Right lobe of liver (tissue), 6 donors: ENCODE measurements around the gene MAGI1. TPM values are rescaled to one million over a fixed set of nuclear protein-coding genes. Genes with fewer than 3 reads are reported as not detected.

Source experiments
- ATAC-seq, 4 donors: fragments of 200-7000 bp; cut with Tn5 transposase; one replicate each; pipeline ENCODE4 v1.9.1; 2020; ENCODE audit warnings: mild to moderate bottlenecking in 4 of 4, moderate library complexity in 4 of 4
- DNase-seq, 3 donors: peaks; one replicate each; pipeline ENCODE4 v3.0.0-alpha.2; 2020
- H3K27ac ChIP-seq, 3 donors: fragments of 200-600 bp; one replicate each; pipeline ENCODE4 v1.8.0; 2022
- H3K27me3 ChIP-seq, 2 donors: fragments of 200-600 bp; one replicate each; pipeline ENCODE4 v1.8.0; 2022
- H3K36me3 ChIP-seq, 4 donors: fragments of 200-600 bp; sonication (generic) in 1 of 4; one replicate each; pipeline versions ENCODE4 v1.5.1 to v1.8.0; 2017 to 2022; ENCODE audit warnings: control low read depth in 1 of 4
- H3K4me1 ChIP-seq, 4 donors: fragments of 200-600 bp; sonication (generic) in 1 of 4; one replicate each; pipeline versions ENCODE4 v1.5.1 to v1.8.0; 2017 to 2022; ENCODE audit warnings: control low read depth in 1 of 4
- H3K4me3 ChIP-seq, 3 donors: fragments of 200-600 bp; one replicate each; pipeline ENCODE4 v1.8.0; 2022
- H3K9me3 ChIP-seq, 4 donors: fragments of 200-600 bp; sonication (generic) in 1 of 4; one replicate each; pipeline versions ENCODE4 v1.5.1 to v1.8.0; 2017 to 2022; ENCODE audit warnings: control low read depth in 1 of 4
- POLR2A ChIP-seq: fragments of 450-650 bp; IDR thresholded peaks from one replicate; pipeline ENCODE4 v1.6.1; 2017; ENCODE audit warnings: antibody characterized with exemption, mild to moderate bottlenecking
- WGBS: methylation state at CpG from one replicate; pipeline ENCODE4 v1.1.6; 2018; ENCODE audit warnings: low coverage, low lambda C conversion rate; ENCODE audit not compliant: insufficient coverage; ENCODE audit errors: missing lambda C conversion rate; 5-methylcytosine and 5-hydroxymethylcytosine counted together
- intact Hi-C, 2 donors: fragments of 100-400 bp; cut with DNase I; formaldehyde crosslinking; loops; one replicate each; pipeline versions ENCODE4 v1.11.2 to v1.14.1; 2022
- total RNA-seq, 6 experiments: library from RNA; depleted of rRNA in 2 of 6; stranded (reverse); fragments of >200 nt in 2 of 6; fragmentation: NEBNext Ultra II Directional in 3 of 6; extraction: Animal tissue kit (Norgen Biotek cat#: 25700) in 3 of 6; gene quantifications; one replicate each; pipeline versions ENCODE4 v1.1.0 to v1.2.4, GENCODE V29; 2016 to 2023
- TF ChIP-seq, protein P1 (sequence below), 4 donors: fragments of 200-600 bp in 3 of 4; fragments of 450-650 bp in 1 of 4; IDR thresholded peaks; one replicate each; pipeline versions ENCODE4 v1.5.1 to v1.8.0; 2016 to 2022; ENCODE audit warnings: antibody characterized with exemption in 4 of 4, mild to moderate bottlenecking in 2 of 4
- donor health status: DM: no; HTN: yes; CAD: no.
- donor health status: DM: no; HTN: no; CAD: no.
- donor health status: DM: no; HTN: no; CAD: no.
- donor health status: DM: no; HTN: yes; CAD: no.
- donor health status: DM: no; HTN: yes; CAD: no.

The MAGI1 gene
- total RNA-seq, 6 experiments from 2014 or later = 22.6 to 37.7 (median 26.9) TPM

GRCh38 chr3:66021731-66022131, 17.0 kb downstream of the MAGI1 start:
- no peak for DNase-seq
- intact Hi-C loops = no loop called here

DNA sequence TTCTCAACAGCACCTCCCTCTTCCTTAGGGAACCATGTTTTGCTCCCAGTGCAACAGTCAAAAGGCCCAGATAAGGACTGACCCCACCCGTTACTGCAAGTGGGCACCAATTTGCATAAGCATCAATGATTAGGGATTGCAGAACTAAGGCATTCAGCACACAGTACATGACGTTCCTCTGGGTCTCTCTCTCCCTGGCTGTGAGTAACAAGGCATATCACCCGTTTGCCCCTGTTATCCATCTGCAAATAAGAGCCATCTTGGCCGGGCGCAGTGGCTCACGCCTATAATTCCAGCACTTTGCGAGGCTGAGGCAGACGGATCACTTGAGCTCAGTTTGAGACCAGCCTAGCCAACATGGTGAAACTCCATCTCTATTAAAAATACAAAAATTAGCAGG, 18.8 kb downstream of the MAGI1 start:
- no peak overlapping the region for H3K4me3 ChIP-seq
- no peaks in the 10 kb centered on the region for H3K36me3 ChIP-seq
- no peaks in the 10 kb centered on the region for H3K9me3 ChIP-seq
- ATAC-seq = no peak
- H3K4me1 ChIP-seq = peaks cover 0 to 16% (median 8%) of the 10 kb centered on the region in 4 donors
- intact Hi-C loops = no loop called here
- TF ChIP-seq POLR2A = no peak
- TF ChIP-seq, protein P1, sequence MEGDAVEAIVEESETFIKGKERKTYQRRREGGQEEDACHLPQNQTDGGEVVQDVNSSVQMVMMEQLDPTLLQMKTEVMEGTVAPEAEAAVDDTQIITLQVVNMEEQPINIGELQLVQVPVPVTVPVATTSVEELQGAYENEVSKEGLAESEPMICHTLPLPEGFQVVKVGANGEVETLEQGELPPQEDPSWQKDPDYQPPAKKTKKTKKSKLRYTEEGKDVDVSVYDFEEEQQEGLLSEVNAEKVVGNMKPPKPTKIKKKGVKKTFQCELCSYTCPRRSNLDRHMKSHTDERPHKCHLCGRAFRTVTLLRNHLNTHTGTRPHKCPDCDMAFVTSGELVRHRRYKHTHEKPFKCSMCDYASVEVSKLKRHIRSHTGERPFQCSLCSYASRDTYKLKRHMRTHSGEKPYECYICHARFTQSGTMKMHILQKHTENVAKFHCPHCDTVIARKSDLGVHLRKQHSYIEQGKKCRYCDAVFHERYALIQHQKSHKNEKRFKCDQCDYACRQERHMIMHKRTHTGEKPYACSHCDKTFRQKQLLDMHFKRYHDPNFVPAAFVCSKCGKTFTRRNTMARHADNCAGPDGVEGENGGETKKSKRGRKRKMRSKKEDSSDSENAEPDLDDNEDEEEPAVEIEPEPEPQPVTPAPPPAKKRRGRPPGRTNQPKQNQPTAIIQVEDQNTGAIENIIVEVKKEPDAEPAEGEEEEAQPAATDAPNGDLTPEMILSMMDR (IDR thresholded peaks at IDR 0.05) = no peak
- H3K27ac ChIP-seq = no peak overlapping the region
- no peak for DNase-seq
- WGBS = 86% methylated on average over 7 of the region's 8 CpGs
- no peaks in the 10 kb centered on the region for H3K27me3 ChIP-seq

More at GRCh38 chr3:66021731-66022131, 17.0 kb downstream of the MAGI1 start:
- Histone ChIP-seq H3K36me3 (no peaks in the 10 kb centered on the region), H3K4me1 (peaks cover 0 to 16% (median 7%) of the 10 kb centered on the region in 4 donors), H3K9me3 (no peaks in the 10 kb centered on the region), H3K4me3 (no peak overlapping the region), H3K27me3 (no peaks in the 10 kb centered on the region), H3K27ac (no peak overlapping the region)
- no peak for TF ChIP-seq POLR2A
- TF ChIP-seq, protein P1 (IDR thresholded peaks at IDR 0.05) = no peak
- peak in 1 of 4 donors; percentile 42 for ATAC-seq
- 100% methylated on average over 2 of the region's 4 CpGs for WGBS

- Histone ChIP-seq H3K9me3 (no peaks in the 10 kb centered on the region), H3K36me3 (no peaks in the 10 kb centered on the region), H3K4me1 (peaks cover 0 to 17% (median 8%) of the 10 kb centered on the region in 4 donors), H3K27me3 (no peaks in the 10 kb centered on the region), H3K4me3 (no peak overlapping the region), H3K27ac (no peak overlapping the region)
- TF ChIP-seq POLR2A = no peak
- TF ChIP-seq, protein P1 (IDR thresholded peaks at IDR 0.05) = no peak
- peak; percentile 8 to 31 (median 18) for ATAC-seq
- 61% methylated on average over 6 of the region's 8 CpGs for WGBS
- no peak for DNase-seq
- intact Hi-C loops = no loop called here
Observed at GRCh38 chr3:66018057-66019033, 20.4 kb downstream of the MAGI1 start.

GRCh38 chr3:66017591-66017990, 21.1 kb downstream of the MAGI1 start:
- no peak for TF ChIP-seq POLR2A
- TF ChIP-seq, protein P1 (IDR thresholded peaks at IDR 0.05) = no peak
- Histone ChIP-seq H3K4me3 (no peak overlapping the region), H3K36me3 (no peaks in the 10 kb centered on the region), H3K27me3 (no peaks in the 10 kb centered on the region), H3K27ac (no peak overlapping the region), H3K9me3 (no peaks in the 10 kb centered on the region), H3K4me1 (peaks cover 0 to 14% (median 6%) of the 10 kb centered on the region in 4 donors)
- intact Hi-C loops = no loop called here
- 67% methylated on average over 5 of the region's 5 CpGs for WGBS
- ATAC-seq (no peak), DNase-seq (no peak)
